ENCODE results near the gene PHF11.

Gene PHF11

GRCh38 chr13:49499889-49500660, 4.3 kb downstream of the PHF11 start:
- no peak for DNase-seq

GRCh38 chr13:49502954-49503353, 7.2 kb downstream of the PHF11 start:
- DNase-seq = no peak

- no peak for DNase-seq
Observed at GRCh38 chr13:49503951-49504350, 8.2 kb downstream of the PHF11 start.

GRCh38 chr13:49512578-49512977, 16.8 kb downstream of the PHF11 start:
- no peak for DNase-seq

GRCh38 chr13:49516467-49516866, 20.7 kb downstream of the PHF11 start:
- no peak for DNase-seq

GRCh38 chr13:49517461-49517860, 21.7 kb downstream of the PHF11 start:
- DNase-seq = no peak

GRCh38 chr13:49521224-49521623, 25.5 kb downstream of the PHF11 start:
- no peak for DNase-seq

GRCh38 chr13:49524740-49525501, 29.2 kb downstream of the PHF11 start:
- DNase-seq = no peak

GRCh38 chr13:49527123-49527522, 31.4 kb downstream of the PHF11 start:
- no peak for DNase-seq

- no peak for DNase-seq
Observed at GRCh38 chr13:49528161-49528560, 32.4 kb downstream of the PHF11 start.

- no peak for DNase-seq
Observed at GRCh38 chr13:49530457-49530856, 34.7 kb downstream of the PHF11 start.

GRCh38 chr13:49532593-49532992, 36.8 kb downstream of the PHF11 start:
- no peak for DNase-seq

- DNase-seq = no peak
Observed at GRCh38 chr13:49533011-49533410, 37.3 kb downstream of the PHF11 start.

- no peak for DNase-seq
Observed at GRCh38 chr13:49533591-49534269, 38.0 kb downstream of the PHF11 start.

- DNase-seq = no peak
Observed at GRCh38 chr13:49536144-49536873, 40.6 kb downstream of the PHF11 start.

- no peak for DNase-seq
Observed at GRCh38 chr13:49538404-49538803, 42.7 kb downstream of the PHF11 start.

GRCh38 chr13:49539313-49539712, 43.6 kb downstream of the PHF11 start:
- no peak for DNase-seq

- DNase-seq = no peak
Observed at GRCh38 chr13:49539746-49540145, 44.0 kb downstream of the PHF11 start.

- no peak for DNase-seq
Observed at GRCh38 chr13:49540552-49540951, 44.8 kb downstream of the PHF11 start.

GRCh38 chr13:49543656-49544055, 47.9 kb downstream of the PHF11 start:
- no peak for DNase-seq

GRCh38 chr13:49545661-49546060, 49.9 kb downstream of the PHF11 start:
- no peak for DNase-seq

- DNase-seq = no peak
Observed at GRCh38 chr13:49546561-49546960, 50.8 kb downstream of the PHF11 start.

- DNase-seq = no peak
Observed at GRCh38 chr13:49549289-49549688, 53.5 kb downstream of the PHF11 start.

All from stimulated activated CD4-positive, alpha-beta T cell treated with anti-CD3 and anti-CD28 coated beads, Interleukin-12 subunit alpha, Interleukin-12 subunit beta, amount 100 ng/mL, for 4 hours (primary cell).